ENCODE results near the gene ARFGEF3. TPM values are rescaled to one million over a fixed set of nuclear protein-coding genes. Genes with fewer than 3 reads are reported as not detected.
A peak's percentile ranks its signal among the peaks of the same experiment; 100 is the strongest.

The ARFGEF3 gene
- total RNA-seq, 3 donors from 2014 or later (not counting 1 experiment from before 2014, with no cell fraction given), result 0.05 to 0.09 TPM; not detected in 1

DNA sequence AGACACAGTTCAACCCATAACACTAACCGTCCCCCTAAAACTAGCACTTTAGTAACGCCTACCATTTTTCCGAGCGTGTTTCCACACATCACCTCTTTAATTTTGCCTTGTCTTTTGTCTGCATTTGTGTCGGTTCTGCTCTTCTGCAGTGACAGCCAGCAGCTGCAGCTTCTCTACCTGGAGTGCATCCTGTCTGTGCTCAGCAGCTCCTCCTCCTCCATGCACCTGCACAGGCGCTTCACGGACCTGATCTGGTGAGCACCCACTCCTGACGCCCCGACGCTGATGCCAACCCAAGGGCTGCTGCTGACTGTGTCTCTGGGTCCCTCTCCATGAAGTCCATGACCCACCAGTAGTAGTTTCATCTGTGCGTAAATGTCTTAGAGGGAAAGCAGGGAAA, 92.0 kb downstream of the ARFGEF3 start:
- Mint-ChIP-seq H3K9me3 (no peaks in the 10 kb centered on the region), H3K36me3 (no peaks in the 10 kb centered on the region), H3K4me1 (no peaks in the 10 kb centered on the region), H3K27ac (no peak overlapping the region), H3K27me3 (ENCODE audit: low read depth in 2 of 2) (peaks cover 0 to 7% of the 10 kb centered on the region in 2 donors), H3K4me3 (no peak overlapping the region)
- 94% methylated on average over 11 of the region's 11 CpGs for WGBS (ENCODE audit: insufficient coverage)
- Histone ChIP-seq H3K9me3 (ENCODE audit: control insufficient read depth, insufficient read depth, low read length) (no peaks in the 10 kb centered on the region), H3K4me1 (ENCODE audit: control insufficient read depth, insufficient read depth, low read length) (no peaks in the 10 kb centered on the region), H3K27ac (ENCODE audit: low read length) (no peak overlapping the region), H3K27me3 (ENCODE audit: control insufficient read depth, insufficient read depth, low read length) (no peaks in the 10 kb centered on the region), H3K4me3 (ENCODE audit: low read length) (no peak overlapping the region), H3K36me3 (ENCODE audit: control insufficient read depth, insufficient read depth, low read length) (no peaks in the 10 kb centered on the region)
- intact Hi-C loops (cut with micrococcal nuclease), result no loop called here
- ATAC-seq (no peak), DNase-seq (no peak)
- TF ChIP-seq, protein P1, sequence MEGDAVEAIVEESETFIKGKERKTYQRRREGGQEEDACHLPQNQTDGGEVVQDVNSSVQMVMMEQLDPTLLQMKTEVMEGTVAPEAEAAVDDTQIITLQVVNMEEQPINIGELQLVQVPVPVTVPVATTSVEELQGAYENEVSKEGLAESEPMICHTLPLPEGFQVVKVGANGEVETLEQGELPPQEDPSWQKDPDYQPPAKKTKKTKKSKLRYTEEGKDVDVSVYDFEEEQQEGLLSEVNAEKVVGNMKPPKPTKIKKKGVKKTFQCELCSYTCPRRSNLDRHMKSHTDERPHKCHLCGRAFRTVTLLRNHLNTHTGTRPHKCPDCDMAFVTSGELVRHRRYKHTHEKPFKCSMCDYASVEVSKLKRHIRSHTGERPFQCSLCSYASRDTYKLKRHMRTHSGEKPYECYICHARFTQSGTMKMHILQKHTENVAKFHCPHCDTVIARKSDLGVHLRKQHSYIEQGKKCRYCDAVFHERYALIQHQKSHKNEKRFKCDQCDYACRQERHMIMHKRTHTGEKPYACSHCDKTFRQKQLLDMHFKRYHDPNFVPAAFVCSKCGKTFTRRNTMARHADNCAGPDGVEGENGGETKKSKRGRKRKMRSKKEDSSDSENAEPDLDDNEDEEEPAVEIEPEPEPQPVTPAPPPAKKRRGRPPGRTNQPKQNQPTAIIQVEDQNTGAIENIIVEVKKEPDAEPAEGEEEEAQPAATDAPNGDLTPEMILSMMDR (IDR thresholded peaks at IDR 0.05), result no peak

DNA sequence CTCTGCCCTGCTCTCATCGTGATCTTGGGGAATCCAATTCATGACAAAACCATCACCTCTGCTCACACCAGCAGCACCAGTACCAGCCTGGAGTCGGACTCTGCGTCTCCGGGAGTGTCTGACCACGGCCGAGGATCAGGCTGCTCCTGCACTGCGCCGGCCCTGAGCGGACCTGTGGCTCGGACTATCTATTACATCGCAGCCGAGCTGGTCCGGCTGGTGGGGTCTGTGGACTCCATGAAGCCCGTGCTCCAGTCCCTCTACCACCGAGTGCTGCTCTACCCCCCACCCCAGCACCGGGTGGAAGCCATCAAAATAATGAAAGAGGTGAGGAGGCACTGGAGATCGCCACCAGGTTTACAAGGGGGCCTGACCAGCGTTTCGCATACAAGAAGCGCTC, 93.7 kb downstream of the ARFGEF3 start:
- H3K4me1 ChIP-seq (ENCODE audit: control insufficient read depth, insufficient read depth, low read length), result no peaks in the 10 kb centered on the region
- no peaks in the 10 kb centered on the region for H3K4me1 Mint-ChIP-seq
- ATAC-seq, result peak in 1 of 3 donors; percentile 18

DNA sequence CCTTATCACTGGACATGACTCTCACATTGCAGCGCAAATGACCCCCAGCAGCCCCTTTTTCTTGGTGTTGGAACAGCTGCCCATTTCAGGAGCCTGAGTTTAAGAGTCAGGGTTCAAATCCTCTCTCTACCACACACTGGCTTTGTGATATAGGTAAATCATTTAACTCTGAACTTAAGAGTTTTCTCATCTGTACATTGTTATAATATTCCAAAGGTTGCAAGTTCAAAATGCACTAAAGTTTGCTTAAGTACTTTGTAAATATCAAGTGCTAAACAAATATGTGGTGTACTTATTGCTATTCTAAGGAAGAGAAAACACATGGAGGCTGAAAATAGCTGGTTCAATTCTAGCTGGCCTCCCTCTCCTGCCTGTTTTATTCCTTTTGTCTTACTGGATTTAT, 95.9 kb downstream of the ARFGEF3 start:
- DNase-seq, result no peak
- no peaks in the 10 kb centered on the region for H3K9me3 Mint-ChIP-seq
- H3K4me1 ChIP-seq (ENCODE audit: control insufficient read depth, insufficient read depth, low read length), result no peaks in the 10 kb centered on the region
- H3K27ac Mint-ChIP-seq, result no peak overlapping the region
- no peak overlapping the region for H3K4me3 Mint-ChIP-seq
- ATAC-seq, result no peak
- peaks cover 6 to 10% of the 10 kb centered on the region in 2 donors for H3K27me3 Mint-ChIP-seq (ENCODE audit: low read depth in 2 of 2)
- intact Hi-C loops (cut with micrococcal nuclease), result no loop called here
- no peaks in the 10 kb centered on the region for H3K4me1 Mint-ChIP-seq
- TF ChIP-seq, protein P1 (IDR thresholded peaks at IDR 0.05), result no peak
- H3K36me3 ChIP-seq (ENCODE audit: control insufficient read depth, insufficient read depth, low read length), result no peaks in the 10 kb centered on the region
- no peak overlapping the region for H3K27ac ChIP-seq (ENCODE audit: low read length)
- H3K27me3 ChIP-seq (ENCODE audit: control insufficient read depth, insufficient read depth, low read length), result no peaks in the 10 kb centered on the region
- H3K36me3 Mint-ChIP-seq, result no peaks in the 10 kb centered on the region
- no peak overlapping the region for H3K4me3 ChIP-seq (ENCODE audit: low read length)
- WGBS (ENCODE audit: insufficient coverage), result 100% methylated on average over 1 of the region's 1 CpG
- no peaks in the 10 kb centered on the region for H3K9me3 ChIP-seq (ENCODE audit: control insufficient read depth, insufficient read depth, low read length)

More for the DNA sequence above, 93.7 kb downstream of the ARFGEF3 start:
- Mint-ChIP-seq H3K36me3 (no peaks in the 10 kb centered on the region), H3K27me3 (ENCODE audit: low read depth in 2 of 2) (peaks cover 6 to 9% of the 10 kb centered on the region in 2 donors), H3K27ac (no peak overlapping the region), H3K9me3 (no peaks in the 10 kb centered on the region), H3K4me3 (no peak overlapping the region)
- Histone ChIP-seq H3K27ac (ENCODE audit: low read length) (no peak overlapping the region), H3K4me3 (ENCODE audit: low read length) (no peak overlapping the region), H3K27me3 (ENCODE audit: control insufficient read depth, insufficient read depth, low read length) (no peaks in the 10 kb centered on the region), H3K9me3 (ENCODE audit: control insufficient read depth, insufficient read depth, low read length) (no peaks in the 10 kb centered on the region), H3K36me3 (ENCODE audit: control insufficient read depth, insufficient read depth, low read length) (no peaks in the 10 kb centered on the region)
- no peak for DNase-seq
- WGBS (ENCODE audit: insufficient coverage), result 92% methylated on average over 20 of the region's 20 CpGs
- TF ChIP-seq, protein P1 (IDR thresholded peaks at IDR 0.05), result no peak
- intact Hi-C loops (cut with micrococcal nuclease), result no loop called here

DNA sequence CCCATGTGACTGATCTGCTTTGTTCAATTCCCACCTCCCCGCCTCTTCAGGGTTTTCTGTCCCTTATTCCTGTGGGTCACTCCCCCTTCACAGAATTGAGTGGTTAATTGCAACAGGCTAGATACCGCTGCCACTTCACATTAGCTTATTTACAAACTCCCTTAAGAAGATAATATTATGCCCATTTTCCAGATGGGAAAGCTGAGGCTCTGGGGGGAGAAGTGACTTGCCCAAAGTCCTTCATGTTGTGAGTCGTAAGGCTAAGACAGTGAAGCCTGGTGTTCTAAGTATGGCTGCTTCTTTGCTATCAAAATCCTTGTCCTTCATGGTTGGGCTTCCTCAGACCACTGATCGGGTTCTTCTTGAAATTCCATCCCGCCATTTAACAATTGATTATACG, 96.5 kb downstream of the ARFGEF3 start:
- H3K27me3 ChIP-seq (ENCODE audit: control insufficient read depth, insufficient read depth, low read length), result no peaks in the 10 kb centered on the region
- Mint-ChIP-seq H3K9me3 (no peaks in the 10 kb centered on the region), H3K4me1 (no peaks in the 10 kb centered on the region), H3K4me3 (no peak overlapping the region), H3K27ac (no peak overlapping the region), H3K27me3 (ENCODE audit: low read depth in 2 of 2) (peaks cover 6 to 10% of the 10 kb centered on the region in 2 donors), H3K36me3 (no peaks in the 10 kb centered on the region)
- intact Hi-C loops (cut with micrococcal nuclease), result no loop called here
- no peak overlapping the region for H3K27ac ChIP-seq (ENCODE audit: low read length)
- 94% methylated on average over 3 of the region's 6 CpGs for WGBS (ENCODE audit: insufficient coverage)
- ATAC-seq (no peak), DNase-seq (no peak)
- TF ChIP-seq, protein P1 (IDR thresholded peaks at IDR 0.05), result no peak
- no peaks in the 10 kb centered on the region for H3K9me3 ChIP-seq (ENCODE audit: control insufficient read depth, insufficient read depth, low read length)
- no peaks in the 10 kb centered on the region for H3K36me3 ChIP-seq (ENCODE audit: control insufficient read depth, insufficient read depth, low read length)
- H3K4me3 ChIP-seq (ENCODE audit: low read length), result no peak overlapping the region
- H3K4me1 ChIP-seq (ENCODE audit: control insufficient read depth, insufficient read depth, low read length), result no peaks in the 10 kb centered on the region

Measured in natural killer cell (primary cell).